Measurements from ENCODE around the gene PGS1. TPM values are rescaled to one million over a fixed set of nuclear protein-coding genes. Genes with fewer than 3 reads are reported as not detected.
A peak's percentile ranks its signal among the peaks of the same experiment; 100 is the strongest.

PGS1 gene
- total and polyA plus RNA-seq, 10 of the 15 experiments (the other 5 are each of a cell fraction or from before 2014, with no cell fraction given), result 1.3 to 37.6 (median 27.4) TPM

GRCh38 chr17:78384479-78385175 is 6.2 kb downstream of the PGS1 start (continued):
- TF ChIP-seq HDAC2 (IDR thresholded peaks at IDR 0.05), result no peak
- 0 out of 2 replicates have a peak, but pooled peaks have one; percentile 0 for TF ChIP-seq ATF2 (IDR thresholded peaks at IDR 0.05; ENCODE audit: low read length)
- no peak for TF ChIP-seq HDAC6 (IDR thresholded peaks at IDR 0.05; ENCODE audit: unreplicated experiment)
- TF ChIP-seq, protein P1, sequence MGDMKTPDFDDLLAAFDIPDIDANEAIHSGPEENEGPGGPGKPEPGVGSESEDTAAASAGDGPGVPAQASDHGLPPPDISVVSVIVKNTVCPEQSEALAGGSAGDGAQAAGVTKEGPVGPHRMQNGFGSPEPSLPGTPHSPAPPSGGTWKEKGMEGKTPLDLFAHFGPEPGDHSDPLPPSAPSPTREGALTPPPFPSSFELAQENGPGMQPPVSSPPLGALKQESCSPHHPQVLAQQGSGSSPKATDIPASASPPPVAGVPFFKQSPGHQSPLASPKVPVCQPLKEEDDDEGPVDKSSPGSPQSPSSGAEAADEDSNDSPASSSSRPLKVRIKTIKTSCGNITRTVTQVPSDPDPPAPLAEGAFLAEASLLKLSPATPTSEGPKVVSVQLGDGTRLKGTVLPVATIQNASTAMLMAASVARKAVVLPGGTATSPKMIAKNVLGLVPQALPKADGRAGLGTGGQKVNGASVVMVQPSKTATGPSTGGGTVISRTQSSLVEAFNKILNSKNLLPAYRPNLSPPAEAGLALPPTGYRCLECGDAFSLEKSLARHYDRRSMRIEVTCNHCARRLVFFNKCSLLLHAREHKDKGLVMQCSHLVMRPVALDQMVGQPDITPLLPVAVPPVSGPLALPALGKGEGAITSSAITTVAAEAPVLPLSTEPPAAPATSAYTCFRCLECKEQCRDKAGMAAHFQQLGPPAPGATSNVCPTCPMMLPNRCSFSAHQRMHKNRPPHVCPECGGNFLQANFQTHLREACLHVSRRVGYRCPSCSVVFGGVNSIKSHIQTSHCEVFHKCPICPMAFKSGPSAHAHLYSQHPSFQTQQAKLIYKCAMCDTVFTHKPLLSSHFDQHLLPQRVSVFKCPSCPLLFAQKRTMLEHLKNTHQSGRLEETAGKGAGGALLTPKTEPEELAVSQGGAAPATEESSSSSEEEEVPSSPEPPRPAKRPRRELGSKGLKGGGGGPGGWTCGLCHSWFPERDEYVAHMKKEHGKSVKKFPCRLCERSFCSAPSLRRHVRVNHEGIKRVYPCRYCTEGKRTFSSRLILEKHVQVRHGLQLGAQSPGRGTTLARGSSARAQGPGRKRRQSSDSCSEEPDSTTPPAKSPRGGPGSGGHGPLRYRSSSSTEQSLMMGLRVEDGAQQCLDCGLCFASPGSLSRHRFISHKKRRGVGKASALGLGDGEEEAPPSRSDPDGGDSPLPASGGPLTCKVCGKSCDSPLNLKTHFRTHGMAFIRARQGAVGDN (IDR thresholded peaks at IDR 0.05), result no peak
- no peak for TF ChIP-seq ZSCAN29 (IDR thresholded peaks at IDR 0.05)
- no peak for TF ChIP-seq SPI1 (IDR thresholded peaks at IDR 0.05; ENCODE audit: borderline replicate concordance, insufficient read depth, low read depth, low read length)
- no peak for TF ChIP-seq PKNOX1 (IDR thresholded peaks at IDR 0.05)
- no peak for TF ChIP-seq ZBTB33 (IDR thresholded peaks at IDR 0.05)
- no peak for TF ChIP-seq NBN (IDR thresholded peaks at IDR 0.05)
- TF ChIP-seq BCL11A (IDR thresholded peaks at IDR 0.05; ENCODE audit: low read depth, low read length), result no peak
- 0 out of 2 replicates have a peak, but pooled peaks have one; percentile 2 for TF ChIP-seq ATF7 (IDR thresholded peaks at IDR 0.05; ENCODE audit: low read depth)
- TF ChIP-seq EED (IDR thresholded peaks at IDR 0.05; ENCODE audit: low read depth), result no peak; the same call in 1 of the 2 replicates
- TF ChIP-seq FOXM1 (IDR thresholded peaks at IDR 0.05; ENCODE audit: low read depth, low read length), result no peak
- TF ChIP-seq, protein P2, sequence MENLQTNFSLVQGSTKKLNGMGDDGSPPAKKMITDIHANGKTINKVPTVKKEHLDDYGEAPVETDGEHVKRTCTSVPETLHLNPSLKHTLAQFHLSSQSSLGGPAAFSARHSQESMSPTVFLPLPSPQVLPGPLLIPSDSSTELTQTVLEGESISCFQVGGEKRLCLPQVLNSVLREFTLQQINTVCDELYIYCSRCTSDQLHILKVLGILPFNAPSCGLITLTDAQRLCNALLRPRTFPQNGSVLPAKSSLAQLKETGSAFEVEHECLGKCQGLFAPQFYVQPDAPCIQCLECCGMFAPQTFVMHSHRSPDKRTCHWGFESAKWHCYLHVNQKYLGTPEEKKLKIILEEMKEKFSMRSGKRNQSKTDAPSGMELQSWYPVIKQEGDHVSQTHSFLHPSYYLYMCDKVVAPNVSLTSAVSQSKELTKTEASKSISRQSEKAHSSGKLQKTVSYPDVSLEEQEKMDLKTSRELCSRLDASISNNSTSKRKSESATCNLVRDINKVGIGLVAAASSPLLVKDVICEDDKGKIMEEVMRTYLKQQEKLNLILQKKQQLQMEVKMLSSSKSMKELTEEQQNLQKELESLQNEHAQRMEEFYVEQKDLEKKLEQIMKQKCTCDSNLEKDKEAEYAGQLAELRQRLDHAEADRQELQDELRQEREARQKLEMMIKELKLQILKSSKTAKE (IDR thresholded peaks at IDR 0.05; ENCODE audit: low read depth, poor library complexity, severe bottlenecking), result peak; percentile 58
- TF ChIP-seq SMC3 (IDR thresholded peaks at IDR 0.05; ENCODE audit: borderline replicate concordance, low read length), result no peak
